ENCODE data around the gene KCNQ1. TPM values are rescaled to one million over a fixed set of nuclear protein-coding genes. Genes with fewer than 3 reads are reported as not detected.

The KCNQ1 gene
- total RNA-seq, 4 donors from 2014 or later: 2.6 to 12.7 (median 4.9) TPM

DNA sequence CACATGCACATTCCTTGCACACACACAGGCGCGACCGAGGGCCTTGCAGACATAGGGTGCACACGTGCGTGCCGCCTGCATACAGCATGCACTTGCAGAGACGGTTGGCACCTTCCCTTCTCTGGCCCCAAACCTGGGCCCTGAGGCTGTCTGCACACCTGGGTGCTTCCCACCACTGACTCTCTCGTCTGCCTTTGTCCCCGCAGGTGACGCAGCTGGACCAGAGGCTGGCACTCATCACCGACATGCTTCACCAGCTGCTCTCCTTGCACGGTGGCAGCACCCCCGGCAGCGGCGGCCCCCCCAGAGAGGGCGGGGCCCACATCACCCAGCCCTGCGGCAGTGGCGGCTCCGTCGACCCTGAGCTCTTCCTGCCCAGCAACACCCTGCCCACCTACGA, 402.8 kb downstream of the KCNQ1 start:
- no peak overlapping the region for H3K27ac ChIP-seq
- no peak overlapping the region for H3K4me3 ChIP-seq
- no peaks in the 10 kb centered on the region for H3K36me3 ChIP-seq
- no peak for ATAC-seq
- 91% methylated on average over 4 of the region's 21 CpGs; no CpG with 5 or more reads in 1 of the 2 donors for WGBS, 2 donors (ENCODE audit: low coverage in 1 of 2)
- H3K9me3 ChIP-seq: no peaks in the 10 kb centered on the region
- H3K4me1 ChIP-seq: no peaks in the 10 kb centered on the region
- no peak for TF ChIP-seq POLR2AphosphoS5 (IDR thresholded peaks at IDR 0.05)
- TF ChIP-seq POLR2A (IDR thresholded peaks at IDR 0.05): no peak
- no peak for TF ChIP-seq EP300 (IDR thresholded peaks at IDR 0.05)
- TF ChIP-seq, protein P1, sequence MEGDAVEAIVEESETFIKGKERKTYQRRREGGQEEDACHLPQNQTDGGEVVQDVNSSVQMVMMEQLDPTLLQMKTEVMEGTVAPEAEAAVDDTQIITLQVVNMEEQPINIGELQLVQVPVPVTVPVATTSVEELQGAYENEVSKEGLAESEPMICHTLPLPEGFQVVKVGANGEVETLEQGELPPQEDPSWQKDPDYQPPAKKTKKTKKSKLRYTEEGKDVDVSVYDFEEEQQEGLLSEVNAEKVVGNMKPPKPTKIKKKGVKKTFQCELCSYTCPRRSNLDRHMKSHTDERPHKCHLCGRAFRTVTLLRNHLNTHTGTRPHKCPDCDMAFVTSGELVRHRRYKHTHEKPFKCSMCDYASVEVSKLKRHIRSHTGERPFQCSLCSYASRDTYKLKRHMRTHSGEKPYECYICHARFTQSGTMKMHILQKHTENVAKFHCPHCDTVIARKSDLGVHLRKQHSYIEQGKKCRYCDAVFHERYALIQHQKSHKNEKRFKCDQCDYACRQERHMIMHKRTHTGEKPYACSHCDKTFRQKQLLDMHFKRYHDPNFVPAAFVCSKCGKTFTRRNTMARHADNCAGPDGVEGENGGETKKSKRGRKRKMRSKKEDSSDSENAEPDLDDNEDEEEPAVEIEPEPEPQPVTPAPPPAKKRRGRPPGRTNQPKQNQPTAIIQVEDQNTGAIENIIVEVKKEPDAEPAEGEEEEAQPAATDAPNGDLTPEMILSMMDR (IDR thresholded peaks at IDR 0.05): no peak
- no peaks in the 10 kb centered on the region for H3K27me3 ChIP-seq

DNA sequence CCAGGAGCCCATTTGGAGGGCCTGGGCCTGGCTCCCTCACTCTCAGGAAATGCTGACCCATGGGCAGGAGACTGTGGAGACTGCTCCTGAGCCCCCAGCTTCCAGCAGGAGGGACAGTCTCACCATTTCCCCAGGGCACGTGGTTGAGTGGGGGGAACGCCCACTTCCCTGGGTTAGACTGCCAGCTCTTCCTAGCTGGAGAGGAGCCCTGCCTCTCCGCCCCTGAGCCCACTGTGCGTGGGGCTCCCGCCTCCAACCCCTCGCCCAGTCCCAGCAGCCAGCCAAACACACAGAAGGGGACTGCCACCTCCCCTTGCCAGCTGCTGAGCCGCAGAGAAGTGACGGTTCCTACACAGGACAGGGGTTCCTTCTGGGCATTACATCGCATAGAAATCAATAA, 403.7 kb downstream of the KCNQ1 start:
- WGBS, 2 donors (ENCODE audit: low coverage in 1 of 2): 100% methylated on average over 2 to 3 of the region's 9 CpGs
- Histone ChIP-seq H3K27me3 (no peaks in the 10 kb centered on the region), H3K27ac (no peak overlapping the region), H3K4me3 (no peak overlapping the region), H3K4me1 (no peaks in the 10 kb centered on the region), H3K36me3 (no peaks in the 10 kb centered on the region), H3K9me3 (no peaks in the 10 kb centered on the region)
- TF ChIP-seq POLR2A (IDR thresholded peaks at IDR 0.05) (no peak), POLR2AphosphoS5 (IDR thresholded peaks at IDR 0.05) (no peak), EP300 (IDR thresholded peaks at IDR 0.05) (no peak)
- TF ChIP-seq, protein P1 (IDR thresholded peaks at IDR 0.05): no peak
- no peak for ATAC-seq

DNA sequence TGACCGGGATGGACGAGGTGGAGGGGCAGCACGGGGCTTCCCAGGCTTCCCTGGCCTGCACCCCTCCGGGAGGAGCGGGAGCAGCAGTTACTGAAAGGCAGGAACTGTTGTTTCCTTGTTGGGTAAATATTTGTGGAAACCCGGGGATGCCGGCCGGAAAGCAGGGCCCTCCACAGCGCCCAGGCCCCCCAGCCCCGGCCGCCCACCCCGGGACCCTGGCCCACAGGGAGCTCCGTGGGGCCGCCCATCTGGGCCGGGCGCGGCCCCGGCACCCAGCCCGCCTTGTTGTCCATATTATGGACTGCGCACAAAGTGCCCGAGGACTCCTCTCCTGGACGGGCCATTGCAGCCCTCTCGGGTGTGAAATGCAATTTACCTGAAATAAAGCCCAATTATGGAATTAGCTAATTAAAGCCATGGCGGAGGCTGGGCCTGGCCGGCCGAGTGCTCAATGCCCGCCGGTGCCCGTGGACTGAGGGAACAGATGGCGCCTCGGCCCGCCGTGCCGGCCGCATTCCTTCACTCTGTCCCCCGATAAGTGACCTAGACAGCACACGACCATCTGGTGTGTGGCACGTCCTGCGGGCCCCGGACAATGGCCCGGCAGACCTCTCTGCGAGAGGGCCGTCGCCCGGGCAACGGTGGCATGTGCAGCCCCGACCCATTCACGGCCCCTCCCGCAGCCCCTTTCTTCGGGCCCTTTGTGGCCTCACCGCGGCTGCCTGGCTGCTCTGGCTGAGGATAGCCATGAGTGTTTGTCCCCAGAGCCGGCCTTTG, 405.4 kb downstream of the KCNQ1 start:
- 100% methylated on average over 3 of the region's 53 CpGs; no CpG with 5 or more reads in 1 of the 2 donors for WGBS, 2 donors (ENCODE audit: low coverage in 1 of 2)
- H3K36me3 ChIP-seq: no peaks in the 10 kb centered on the region
- no peaks in the 10 kb centered on the region for H3K9me3 ChIP-seq
- H3K27me3 ChIP-seq: no peaks in the 10 kb centered on the region
- no peak overlapping the region for H3K27ac ChIP-seq
- TF ChIP-seq POLR2AphosphoS5 (IDR thresholded peaks at IDR 0.05) (no peak), POLR2A (IDR thresholded peaks at IDR 0.05) (no peak), EP300 (IDR thresholded peaks at IDR 0.05) (no peak)
- TF ChIP-seq, protein P1 (IDR thresholded peaks at IDR 0.05): no peak
- H3K4me1 ChIP-seq: no peaks in the 10 kb centered on the region
- ATAC-seq: no peak
- no peak overlapping the region for H3K4me3 ChIP-seq

DNA sequence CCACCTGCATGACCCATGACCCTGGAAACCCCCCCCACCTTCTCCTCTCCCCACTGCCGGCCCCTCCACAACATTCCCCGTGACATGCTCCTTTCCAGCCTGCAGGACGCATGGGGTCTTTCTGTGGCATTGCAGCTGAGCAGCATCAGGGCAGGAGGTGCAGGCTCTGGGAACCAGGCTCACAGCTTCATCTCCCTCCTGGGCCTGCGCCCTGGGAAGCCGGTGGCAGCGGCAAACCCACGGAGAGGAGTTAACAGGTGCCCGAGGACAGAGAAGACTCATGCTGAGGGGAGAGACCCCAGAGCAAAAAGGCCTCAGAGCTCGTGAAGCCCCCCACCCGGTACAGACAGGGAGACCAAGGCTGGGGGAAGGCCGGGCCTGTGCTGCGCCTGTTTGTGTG, 408.6 kb downstream of the KCNQ1 start:
- H3K9me3 ChIP-seq: no peaks in the 10 kb centered on the region
- no peak for ATAC-seq
- H3K36me3 ChIP-seq: no peaks in the 10 kb centered on the region
- no peaks in the 10 kb centered on the region for H3K27me3 ChIP-seq
- no peak overlapping the region for H3K27ac ChIP-seq
- H3K4me1 ChIP-seq: no peaks in the 10 kb centered on the region
- no CpG with 5 or more reads among the region's 12 CpGs for WGBS, 2 donors (ENCODE audit: low coverage in 1 of 2)
- H3K4me3 ChIP-seq: no peak overlapping the region
- TF ChIP-seq, protein P1 (IDR thresholded peaks at IDR 0.05): no peak
- no peak for TF ChIP-seq POLR2A (IDR thresholded peaks at IDR 0.05)
- no peak for TF ChIP-seq POLR2AphosphoS5 (IDR thresholded peaks at IDR 0.05)

DNA sequence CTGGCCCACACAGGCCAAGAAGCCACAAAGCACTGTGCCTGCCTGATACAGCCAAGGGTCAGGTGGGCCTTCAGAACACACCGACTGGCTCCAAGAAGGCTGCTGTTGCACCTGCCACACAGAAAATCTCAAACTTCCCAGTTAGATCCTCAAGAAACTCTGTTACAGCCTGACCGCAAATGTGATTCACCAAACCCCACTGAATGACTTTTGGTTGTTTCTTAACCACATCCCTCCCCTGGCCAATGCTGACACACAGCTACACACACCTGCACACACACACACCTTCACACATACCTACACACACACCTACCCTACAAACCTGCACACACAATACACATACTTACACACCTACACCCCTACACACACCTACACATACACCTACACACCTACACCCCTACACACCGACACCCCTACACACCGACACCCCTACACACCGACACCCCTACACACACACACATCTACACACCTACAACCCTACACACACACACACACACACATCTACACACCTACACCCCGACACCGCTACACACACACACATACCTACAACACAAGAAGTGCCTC, 409.3 kb downstream of the KCNQ1 start:
- WGBS, 2 donors (ENCODE audit: low coverage in 1 of 2): 92 to 98% methylated on average over 4 to 6 of the region's 7 CpGs
- Histone ChIP-seq H3K9me3 (no peaks in the 10 kb centered on the region), H3K36me3 (no peaks in the 10 kb centered on the region), H3K27ac (no peak overlapping the region), H3K27me3 (no peaks in the 10 kb centered on the region), H3K4me1 (no peaks in the 10 kb centered on the region), H3K4me3 (no peak overlapping the region)
- TF ChIP-seq POLR2AphosphoS5 (IDR thresholded peaks at IDR 0.05) (no peak), EP300 (IDR thresholded peaks at IDR 0.05) (no peak), POLR2A (IDR thresholded peaks at IDR 0.05) (no peak)
- TF ChIP-seq, protein P1 (IDR thresholded peaks at IDR 0.05): no peak
- no peak for ATAC-seq

Measured in gastroesophageal sphincter (tissue), 4 donors.